CD14-positive monocyte (primary cell): ENCODE results near the gene PACSIN1. TPM values are rescaled to one million over a fixed set of nuclear protein-coding genes. Genes with fewer than 3 reads are reported as not detected.

ENCODE experiments used
- DNase-seq, 3 donors: peaks; one replicate each; pipeline ENCODE4 v3.0.0-alpha.2; 2011 to 2022
- H2AFZ ChIP-seq: 2 replicates; pipeline ENCODE4 v1.6.0; 2012; ENCODE audit warnings: mild to moderate bottlenecking, low read depth, low read length, inconsistent platforms; ENCODE audit not compliant: insufficient read depth, poor library complexity, severe bottlenecking
- H3K27ac ChIP-seq, 2 donors: 1 replicate in 1 of 2; 2 replicates in 1 of 2; pipeline ENCODE4 v1.5.1; 2012 to 2013; ENCODE audit warnings: low read length in 2 of 2, control low read depth in 1 of 2, inconsistent platforms in 1 of 2, low read depth in 1 of 2, mild to moderate bottlenecking in 1 of 2
- H3K27me3 ChIP-seq, 2 donors: one replicate each; pipeline versions ENCODE4 v1.6.0 to v1.6.1; 2011 to 2013; ENCODE audit warnings: low read length in 2 of 2; ENCODE audit not compliant: control insufficient read depth in 2 of 2, insufficient read depth in 2 of 2
- H3K36me3 ChIP-seq, 2 donors: replicated peaks in 1 of 2; 1 replicate in 1 of 2; 2 replicates in 1 of 2; pipeline versions ENCODE4 v1.5.1 to v1.6.1; 2012 to 2013; ENCODE audit warnings: low read length in 2 of 2, control low read depth in 1 of 2, inconsistent platforms in 1 of 2, mild to moderate bottlenecking in 1 of 2; ENCODE audit not compliant: insufficient read depth in 2 of 2, control insufficient read depth in 1 of 2
- H3K4me1 ChIP-seq, 2 donors: 1 replicate in 1 of 2; 2 replicates in 1 of 2; pipeline versions ENCODE4 v1.5.1 to v1.6.1; 2012 to 2013; ENCODE audit warnings: low read length in 2 of 2, control low read depth in 1 of 2, inconsistent platforms in 1 of 2, mild to moderate bottlenecking in 1 of 2, moderate library complexity in 1 of 2; ENCODE audit not compliant: insufficient read depth in 2 of 2, control insufficient read depth in 1 of 2
- H3K4me2 ChIP-seq: replicated peaks from 2 replicates; pipeline ENCODE3; 2012; ENCODE audit warnings: low read length, moderate library complexity, mild to moderate bottlenecking; ENCODE audit not compliant: poor library complexity, severe bottlenecking; ENCODE audit errors: extremely low read depth
- H3K4me3 ChIP-seq, 3 experiments: fragments of 200-600 bp in 1 of 3; sonication (generic) in 1 of 3; replicated peaks in 1 of 3; 1 replicate in 2 of 3; 2 replicates in 1 of 3; pipeline ENCODE4 v1.5.1; 2011 to 2013; ENCODE audit warnings: low read length in 3 of 3, mild to moderate bottlenecking in 3 of 3, control low read depth in 2 of 3, low read depth in 2 of 3, inconsistent platforms in 1 of 3, moderate library complexity in 1 of 3
- H3K79me2 ChIP-seq: 2 replicates; pipeline ENCODE4 v1.6.0; 2012; ENCODE audit warnings: mild to moderate bottlenecking, control low read depth, inconsistent platforms, low read length, moderate library complexity; ENCODE audit not compliant: insufficient read depth
- H3K9ac ChIP-seq: 2 replicates; pipeline ENCODE4 v1.6.0; 2017; ENCODE audit warnings: low read length, mild to moderate bottlenecking; ENCODE audit not compliant: insufficient read depth, poor library complexity, severe bottlenecking
- H3K9me3 ChIP-seq, 2 donors: replicated peaks in 1 of 2; 1 replicate in 1 of 2; 2 replicates in 1 of 2; pipeline versions ENCODE4 v1.5.1 to v1.6.1; 2012 to 2013; ENCODE audit warnings: low read length in 2 of 2, control low read depth in 1 of 2; ENCODE audit not compliant: control insufficient read depth in 1 of 2, insufficient read depth in 1 of 2
- H4K20me1 ChIP-seq: 2 replicates; pipeline ENCODE4 v1.6.0; 2012; ENCODE audit warnings: mild to moderate bottlenecking, low read length, control low read depth, moderate library complexity; ENCODE audit not compliant: insufficient read depth
- H3K27ac Mint-ChIP-seq, 7 donors: one replicate each; pipeline ENCODE4 v1.8.0; 2020; ENCODE audit warnings: mild to moderate bottlenecking in 7 of 7, mixed read lengths in 7 of 7, moderate library complexity in 6 of 7, inconsistent platforms in 2 of 7
- H3K27me3 Mint-ChIP-seq, 3 donors: one replicate each; pipeline ENCODE4 v1.8.0; 2021 to 2022; ENCODE audit warnings: low read depth in 3 of 3, mild to moderate bottlenecking in 3 of 3, mixed read lengths in 3 of 3, moderate library complexity in 3 of 3, inconsistent platforms in 1 of 3
- H3K36me3 Mint-ChIP-seq, 2 donors: one replicate each; pipeline ENCODE4 v1.8.0; 2020; ENCODE audit warnings: mixed read lengths in 2 of 2, inconsistent platforms in 1 of 2, mild to moderate bottlenecking in 1 of 2
- H3K4me1 Mint-ChIP-seq: one replicate; pipeline ENCODE4 v1.8.0; 2020; ENCODE audit warnings: mild to moderate bottlenecking, mixed read lengths
- H3K4me3 Mint-ChIP-seq, 2 donors: one replicate each; pipeline ENCODE4 v1.8.0; 2020; ENCODE audit warnings: mild to moderate bottlenecking in 2 of 2, mixed read lengths in 2 of 2, moderate library complexity in 1 of 2
- H3K9me3 Mint-ChIP-seq, 7 donors: one replicate each; pipeline ENCODE4 v1.8.0; 2020 to 2022; ENCODE audit warnings: mixed read lengths in 7 of 7, mild to moderate bottlenecking in 6 of 7, moderate library complexity in 6 of 7, inconsistent platforms in 2 of 7
- CTCF ChIP-seq: fragments of 200-600 bp; IDR thresholded peaks from one replicate; pipeline ENCODE4 v1.8.0; 2022; ENCODE audit warnings: antibody characterized with exemption, mild to moderate bottlenecking
- WGBS: methylation state at CpG from one replicate; pipeline ENCODE4 v1.1.5; 2013; ENCODE audit warnings: missing lambda C conversion rate; ENCODE audit not compliant: insufficient coverage; 5-methylcytosine and 5-hydroxymethylcytosine counted together
- intact Hi-C, 2 donors: fragments of 100-400 bp; cut with micrococcal nuclease; formaldehyde crosslinking; loops; one replicate each; pipeline versions ENCODE4 v1.15.0 to v1.15.1; 2023
- polyA plus RNA-seq, 3 donors: library from polyadenylated mRNA; depleted of rRNA in 1 of 3; unstranded in 2 of 3; stranded (reverse) in 1 of 3; fragments of 300-500 nt in 2 of 3; fragments of >200 nt in 1 of 3; fragmentation: Illumina TruSeq in 2 of 3; gene quantifications; 1 replicate in 2 of 3; 2 replicates in 1 of 3; pipeline ENCODE4 v1.2.3, GENCODE V29; 2012 to 2021

The PACSIN1 gene
- polyA plus RNA-seq, 3 donors: not detected

GRCh38 chr6:34518669-34519365 lies 52.9 kb downstream of the PACSIN1 start:
- Mint-ChIP-seq H3K4me1 (peaks cover 4% of the 10 kb centered on the region), H3K4me3 (no peak overlapping the region), H3K9me3 (peaks cover 0 to 2% (median 0%) of the 10 kb centered on the region in 7 donors), H3K36me3 (no peaks in the 10 kb centered on the region), H3K27ac (no peak overlapping the region), H3K27me3 (peaks cover 15 to 23% (median 20%) of the 10 kb centered on the region in 3 donors)
- intact Hi-C loops: no loop called here
- Histone ChIP-seq H2AFZ (no peak overlapping the region), H3K27ac (no peak overlapping the region), H3K4me3 (no peak overlapping the region), H3K27me3 (peaks cover 0 to 9% of the 10 kb centered on the region in 2 donors), H3K79me2 (no peaks in the 10 kb centered on the region), H3K4me2 (no peak overlapping the region), H3K9me3 (no peaks in the 10 kb centered on the region), H3K36me3 (no peaks in the 10 kb centered on the region), H3K9ac (no peak overlapping the region), H4K20me1 (no peaks in the 10 kb centered on the region), H3K4me1 (no peaks in the 10 kb centered on the region)
- WGBS: 93% methylated on average over 2 of the region's 4 CpGs
- no peak for DNase-seq
- TF ChIP-seq CTCF: no peak

GRCh38 chr6:34519971-34520644 lies 54.2 kb downstream of the PACSIN1 start:
- peaks cover 4% of the 10 kb centered on the region for H3K4me1 Mint-ChIP-seq
- no peaks in the 10 kb centered on the region for H3K27me3 ChIP-seq
- H2AFZ ChIP-seq: no peak overlapping the region
- H3K9me3 ChIP-seq: no peaks in the 10 kb centered on the region
- no peak overlapping the region for H3K27ac ChIP-seq
- H3K4me2 ChIP-seq: no peak overlapping the region
- H4K20me1 ChIP-seq: no peaks in the 10 kb centered on the region
- H3K4me1 ChIP-seq: no peaks in the 10 kb centered on the region
- H3K9me3 Mint-ChIP-seq: no peaks in the 10 kb centered on the region
- H3K9ac ChIP-seq: peak overlapping the region; percentile 1
- no peak overlapping the region for H3K27ac Mint-ChIP-seq
- H3K4me3 Mint-ChIP-seq: no peak overlapping the region
- H3K36me3 Mint-ChIP-seq: no peaks in the 10 kb centered on the region
- peaks cover 9 to 11% (median 10%) of the 10 kb centered on the region in 3 donors for H3K27me3 Mint-ChIP-seq
- no peak overlapping the region for H3K4me3 ChIP-seq
- no peaks in the 10 kb centered on the region for H3K79me2 ChIP-seq
- no peaks in the 10 kb centered on the region for H3K36me3 ChIP-seq
- no peak for TF ChIP-seq CTCF
- no peak for DNase-seq
- intact Hi-C loops: no loop called here
- WGBS: 98% methylated on average over 8 of the region's 8 CpGs
